Measurements from ENCODE around the gene AHCYL1.

- no peak for TF ChIP-seq POLR2AphosphoS5 (IDR thresholded peaks at IDR 0.05)
- no peak for TF ChIP-seq POLR2A (IDR thresholded peaks at IDR 0.05)
- no peak for TF ChIP-seq CTCF (IDR thresholded peaks at IDR 0.05)
These were observed 12.8 kb downstream of the AHCYL1 start for GRCh38 chr1:109997204-109997866.

Data from sigmoid colon (tissue), 4 donors.